ENCODE measurements around the gene FGGY. TPM values are rescaled to one million over a fixed set of nuclear protein-coding genes. Genes with fewer than 3 reads are reported as not detected.
A peak's percentile ranks its signal among the peaks of the same experiment; 100 is the strongest.

FGGY gene
- total RNA-seq, 1 donor from 2014 or later, result 52.2 TPM

GRCh38 chr1:59406437-59407164 is 109.7 kb downstream of the FGGY start:
- no peaks in the 10 kb centered on the region for H3K36me3 ChIP-seq (ENCODE audit: control insufficient read depth in 3 of 3, insufficient read depth in 3 of 3, low read length in 3 of 3)
- H3K9me3 ChIP-seq (ENCODE audit: control insufficient read depth in 3 of 3, low read length in 3 of 3), result no peaks in the 10 kb centered on the region
- no peaks in the 10 kb centered on the region for H3K27me3 ChIP-seq (ENCODE audit: control insufficient read depth in 3 of 3, insufficient read depth in 3 of 3, low read length in 3 of 3)
- H3K4me1 ChIP-seq (ENCODE audit: control insufficient read depth in 3 of 3, insufficient read depth in 3 of 3, low read length in 3 of 3), result peaks cover 13 to 42% (median 20%) of the 10 kb centered on the region in 3 donors
- H3K4me3 ChIP-seq (ENCODE audit: low read length in 3 of 3), result no peak overlapping the region
- no peak overlapping the region for H3K27ac ChIP-seq (ENCODE audit: low read depth, low read length)
- H3K9ac ChIP-seq (ENCODE audit: low read depth in 1 of 3, low read length in 3 of 3), result no peak overlapping the region

GRCh38 chr1:59408608-59409240 is 111.8 kb downstream of the FGGY start:
- Histone ChIP-seq H3K27ac (ENCODE audit: low read depth, low read length) (peak overlapping the region; percentile 20), H3K4me3 (ENCODE audit: low read length in 3 of 3) (no peak overlapping the region), H3K9ac (ENCODE audit: low read depth in 1 of 3, low read length in 3 of 3) (no peak overlapping the region)

GRCh38 chr1:59409549-59409948 is 112.7 kb downstream of the FGGY start:
- no peaks in the 10 kb centered on the region for H3K27me3 ChIP-seq (ENCODE audit: control insufficient read depth in 3 of 3, insufficient read depth in 3 of 3, low read length in 3 of 3)
- H3K9me3 ChIP-seq (ENCODE audit: control insufficient read depth in 3 of 3, low read length in 3 of 3), result no peaks in the 10 kb centered on the region
- no peak overlapping the region for H3K4me3 ChIP-seq (ENCODE audit: low read length in 3 of 3)
- H3K4me1 ChIP-seq (ENCODE audit: control insufficient read depth in 3 of 3, insufficient read depth in 3 of 3, low read length in 3 of 3), result peaks cover 30 to 48% (median 32%) of the 10 kb centered on the region in 3 donors
- H3K27ac ChIP-seq (ENCODE audit: low read depth, low read length), result peak overlapping the region; percentile 20
- H3K9ac ChIP-seq (ENCODE audit: low read depth in 1 of 3, low read length in 3 of 3), result no peak overlapping the region
- no peaks in the 10 kb centered on the region for H3K36me3 ChIP-seq (ENCODE audit: control insufficient read depth in 3 of 3, insufficient read depth in 3 of 3, low read length in 3 of 3)

More at GRCh38 chr1:59408608-59409240, 111.8 kb downstream of the FGGY start:
- Histone ChIP-seq H3K4me1 (ENCODE audit: control insufficient read depth in 3 of 3, insufficient read depth in 3 of 3, low read length in 3 of 3) (peaks cover 29 to 48% (median 30%) of the 10 kb centered on the region in 3 donors), H3K36me3 (ENCODE audit: control insufficient read depth in 3 of 3, insufficient read depth in 3 of 3, low read length in 3 of 3) (no peaks in the 10 kb centered on the region), H3K27me3 (ENCODE audit: control insufficient read depth in 3 of 3, insufficient read depth in 3 of 3, low read length in 3 of 3) (no peaks in the 10 kb centered on the region), H3K9me3 (ENCODE audit: control insufficient read depth in 3 of 3, low read length in 3 of 3) (no peaks in the 10 kb centered on the region)

- peak overlapping the region; percentile 20 for H3K27ac ChIP-seq (ENCODE audit: low read depth, low read length)
- no peaks in the 10 kb centered on the region for H3K27me3 ChIP-seq (ENCODE audit: control insufficient read depth in 3 of 3, insufficient read depth in 3 of 3, low read length in 3 of 3)
- H3K9me3 ChIP-seq (ENCODE audit: control insufficient read depth in 3 of 3, low read length in 3 of 3), result no peaks in the 10 kb centered on the region
- H3K4me1 ChIP-seq (ENCODE audit: control insufficient read depth in 3 of 3, insufficient read depth in 3 of 3, low read length in 3 of 3), result peaks cover 30 to 50% (median 33%) of the 10 kb centered on the region in 3 donors
- H3K4me3 ChIP-seq (ENCODE audit: low read length in 3 of 3), result no peak overlapping the region
- H3K36me3 ChIP-seq (ENCODE audit: control insufficient read depth in 3 of 3, insufficient read depth in 3 of 3, low read length in 3 of 3), result no peaks in the 10 kb centered on the region
- no peak overlapping the region for H3K9ac ChIP-seq (ENCODE audit: low read depth in 1 of 3, low read length in 3 of 3)
Observed at GRCh38 chr1:59409986-59410385, 113.1 kb downstream of the FGGY start.

GRCh38 chr1:59410457-59410856 is 113.6 kb downstream of the FGGY start:
- no peaks in the 10 kb centered on the region for H3K27me3 ChIP-seq (ENCODE audit: control insufficient read depth in 3 of 3, insufficient read depth in 3 of 3, low read length in 3 of 3)
- no peaks in the 10 kb centered on the region for H3K9me3 ChIP-seq (ENCODE audit: control insufficient read depth in 3 of 3, low read length in 3 of 3)
- no peak overlapping the region for H3K9ac ChIP-seq (ENCODE audit: low read depth in 1 of 3, low read length in 3 of 3)
- no peaks in the 10 kb centered on the region for H3K36me3 ChIP-seq (ENCODE audit: control insufficient read depth in 3 of 3, insufficient read depth in 3 of 3, low read length in 3 of 3)
- H3K4me1 ChIP-seq (ENCODE audit: control insufficient read depth in 3 of 3, insufficient read depth in 3 of 3, low read length in 3 of 3), result peaks cover 30 to 51% (median 33%) of the 10 kb centered on the region in 3 donors
- H3K4me3 ChIP-seq (ENCODE audit: low read length in 3 of 3), result no peak overlapping the region
- no peak overlapping the region for H3K27ac ChIP-seq (ENCODE audit: low read depth, low read length)

GRCh38 chr1:59411147-59411546 is 114.3 kb downstream of the FGGY start:
- Histone ChIP-seq H3K27ac (ENCODE audit: low read depth, low read length) (no peak overlapping the region), H3K27me3 (ENCODE audit: control insufficient read depth in 3 of 3, insufficient read depth in 3 of 3, low read length in 3 of 3) (no peaks in the 10 kb centered on the region), H3K4me3 (ENCODE audit: low read length in 3 of 3) (no peak overlapping the region), H3K9ac (ENCODE audit: low read depth in 1 of 3, low read length in 3 of 3) (no peak overlapping the region), H3K36me3 (ENCODE audit: control insufficient read depth in 3 of 3, insufficient read depth in 3 of 3, low read length in 3 of 3) (no peaks in the 10 kb centered on the region), H3K4me1 (ENCODE audit: control insufficient read depth in 3 of 3, insufficient read depth in 3 of 3, low read length in 3 of 3) (peaks cover 30 to 52% (median 33%) of the 10 kb centered on the region in 3 donors), H3K9me3 (ENCODE audit: control insufficient read depth in 3 of 3, low read length in 3 of 3) (no peaks in the 10 kb centered on the region)

GRCh38 chr1:59412718-59413326 is 115.9 kb downstream of the FGGY start:
- H3K4me1 ChIP-seq (ENCODE audit: control insufficient read depth in 3 of 3, insufficient read depth in 3 of 3, low read length in 3 of 3), result peaks cover 21 to 43% (median 26%) of the 10 kb centered on the region in 3 donors
- no peak overlapping the region for H3K9ac ChIP-seq (ENCODE audit: low read depth in 1 of 3, low read length in 3 of 3)
- no peaks in the 10 kb centered on the region for H3K9me3 ChIP-seq (ENCODE audit: control insufficient read depth in 3 of 3, low read length in 3 of 3)
- H3K27me3 ChIP-seq (ENCODE audit: control insufficient read depth in 3 of 3, insufficient read depth in 3 of 3, low read length in 3 of 3), result no peaks in the 10 kb centered on the region
- H3K4me3 ChIP-seq (ENCODE audit: low read length in 3 of 3), result no peak overlapping the region
- H3K36me3 ChIP-seq (ENCODE audit: control insufficient read depth in 3 of 3, insufficient read depth in 3 of 3, low read length in 3 of 3), result no peaks in the 10 kb centered on the region
- peak overlapping the region; percentile 19 for H3K27ac ChIP-seq (ENCODE audit: low read depth, low read length)

GRCh38 chr1:59413327-59413720 is 116.4 kb downstream of the FGGY start:
- H3K4me3 ChIP-seq (ENCODE audit: low read length in 3 of 3), result no peak overlapping the region
- peaks cover 17 to 42% (median 28%) of the 10 kb centered on the region in 3 donors for H3K4me1 ChIP-seq (ENCODE audit: control insufficient read depth in 3 of 3, insufficient read depth in 3 of 3, low read length in 3 of 3)
- no peaks in the 10 kb centered on the region for H3K9me3 ChIP-seq (ENCODE audit: control insufficient read depth in 3 of 3, low read length in 3 of 3)
- no peaks in the 10 kb centered on the region for H3K27me3 ChIP-seq (ENCODE audit: control insufficient read depth in 3 of 3, insufficient read depth in 3 of 3, low read length in 3 of 3)
- H3K36me3 ChIP-seq (ENCODE audit: control insufficient read depth in 3 of 3, insufficient read depth in 3 of 3, low read length in 3 of 3), result no peaks in the 10 kb centered on the region
- H3K9ac ChIP-seq (ENCODE audit: low read depth in 1 of 3, low read length in 3 of 3), result no peak overlapping the region
- H3K27ac ChIP-seq (ENCODE audit: low read depth, low read length), result peak overlapping the region; percentile 19

- no peaks in the 10 kb centered on the region for H3K27me3 ChIP-seq (ENCODE audit: control insufficient read depth in 3 of 3, insufficient read depth in 3 of 3, low read length in 3 of 3)
- H3K4me1 ChIP-seq (ENCODE audit: control insufficient read depth in 3 of 3, insufficient read depth in 3 of 3, low read length in 3 of 3), result peaks cover 13 to 40% (median 34%) of the 10 kb centered on the region in 3 donors
- H3K9ac ChIP-seq (ENCODE audit: low read depth in 1 of 3, low read length in 3 of 3), result no peak overlapping the region
- no peak overlapping the region for H3K4me3 ChIP-seq (ENCODE audit: low read length in 3 of 3)
- H3K27ac ChIP-seq (ENCODE audit: low read depth, low read length), result no peak overlapping the region
- H3K36me3 ChIP-seq (ENCODE audit: control insufficient read depth in 3 of 3, insufficient read depth in 3 of 3, low read length in 3 of 3), result no peaks in the 10 kb centered on the region
- H3K9me3 ChIP-seq (ENCODE audit: control insufficient read depth in 3 of 3, low read length in 3 of 3), result no peaks in the 10 kb centered on the region
Observed at GRCh38 chr1:59414406-59415133, 117.7 kb downstream of the FGGY start.
